Inflammatory macrophage treated with lipopolysaccharide for 1 hour (primary cell): ENCODE results near the gene EXD3.
A peak's percentile ranks its signal among the peaks of the same experiment; 100 is the strongest.

ENCODE experiments used
- DNase-seq, 2 donors: peaks; one replicate each; pipeline ENCODE4 v3.0.0-alpha.2; 2020 to 2022

Gene EXD3

DNA sequence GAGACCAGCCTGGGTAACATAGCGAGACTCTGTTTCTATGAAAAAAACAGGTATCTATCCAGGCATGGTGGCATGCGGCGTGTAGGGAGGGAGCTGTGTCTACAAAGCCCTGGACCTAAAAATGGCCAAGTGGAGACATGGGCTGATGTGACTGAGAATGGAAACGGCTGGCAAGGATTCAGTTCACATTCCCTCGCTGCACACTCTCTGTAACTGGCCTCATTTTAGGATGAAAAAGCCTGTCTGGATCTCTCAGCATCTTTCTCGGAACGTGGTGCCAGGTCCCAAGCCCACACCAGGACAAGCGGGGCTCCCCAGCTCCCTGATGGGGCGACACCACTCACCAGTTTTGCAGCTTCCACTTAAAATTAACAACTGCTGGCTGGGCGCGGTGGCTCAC is 13.4 kb downstream of the EXD3 start:
- no peak for DNase-seq

DNA sequence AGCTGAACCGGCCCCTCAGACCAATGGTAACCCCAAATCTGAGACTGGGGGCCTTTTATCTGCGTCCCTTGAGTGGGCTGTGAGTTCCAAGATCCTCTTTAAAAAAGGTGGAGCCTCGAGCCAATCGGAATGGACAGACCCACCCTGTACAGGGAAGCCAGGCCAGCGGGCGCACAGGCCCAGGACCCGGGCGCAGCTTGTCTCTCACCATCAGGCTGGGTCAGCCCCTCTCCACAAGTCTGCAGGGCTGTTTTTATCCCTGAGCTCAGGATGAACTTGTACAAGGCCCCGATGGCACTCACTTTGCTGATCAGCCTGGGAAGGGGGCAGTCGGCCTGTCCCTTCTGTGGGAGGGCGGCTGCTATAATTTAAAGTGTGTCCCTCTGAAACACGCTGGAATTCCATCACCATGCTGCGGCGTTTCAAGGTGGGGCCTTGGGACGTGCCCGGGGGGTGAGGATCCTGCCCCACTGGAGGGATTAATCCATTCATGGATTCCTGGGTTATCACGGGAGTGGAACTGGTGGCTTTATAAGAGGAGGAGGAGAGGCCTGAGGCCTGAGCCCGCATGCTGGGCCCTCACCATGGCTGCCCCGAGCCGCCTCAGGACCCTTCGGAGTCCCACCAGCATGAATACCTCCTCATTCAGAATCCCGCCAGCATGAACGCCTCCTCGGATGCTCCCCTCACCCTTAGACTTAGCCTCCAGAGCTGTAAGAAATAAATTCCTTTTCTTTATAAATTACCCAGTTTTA is 14.1 kb downstream of the EXD3 start:
- DNase-seq, result no peak

DNA sequence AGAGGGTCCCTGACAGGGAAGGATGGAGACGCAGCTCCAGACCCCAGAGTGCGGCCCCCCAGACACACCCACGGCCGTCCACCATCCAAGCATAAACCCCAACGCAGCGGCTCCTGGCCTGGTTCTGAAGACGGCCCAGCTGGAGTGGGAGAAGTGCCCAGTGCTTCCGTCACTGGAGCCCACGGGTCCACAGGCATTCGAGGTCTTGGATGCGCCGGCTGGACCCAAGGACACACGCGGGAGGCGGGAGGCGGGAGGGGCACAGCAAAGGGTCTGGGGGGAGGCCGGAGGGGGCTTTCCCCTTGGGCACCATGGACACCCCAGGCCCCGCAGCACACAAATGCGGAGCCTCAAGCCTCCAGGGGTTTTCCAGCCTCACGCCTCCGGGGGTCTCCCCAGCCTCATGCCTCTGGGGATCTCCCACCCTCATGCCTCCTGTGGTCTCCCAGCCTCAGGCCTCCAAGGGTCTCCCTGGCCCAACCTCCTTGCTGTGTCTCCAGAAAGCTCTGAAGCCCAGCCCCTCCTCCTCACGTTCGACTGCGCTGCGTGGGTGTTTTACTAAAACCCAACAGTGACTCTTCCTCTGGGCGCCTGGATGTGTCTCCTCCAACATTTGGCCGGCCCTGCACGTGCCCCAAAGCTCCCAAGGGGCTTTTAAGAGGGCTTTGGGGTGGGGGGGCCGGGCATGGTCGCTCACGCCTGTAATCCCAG is 15.2 kb downstream of the EXD3 start:
- DNase-seq, result no peak

DNA sequence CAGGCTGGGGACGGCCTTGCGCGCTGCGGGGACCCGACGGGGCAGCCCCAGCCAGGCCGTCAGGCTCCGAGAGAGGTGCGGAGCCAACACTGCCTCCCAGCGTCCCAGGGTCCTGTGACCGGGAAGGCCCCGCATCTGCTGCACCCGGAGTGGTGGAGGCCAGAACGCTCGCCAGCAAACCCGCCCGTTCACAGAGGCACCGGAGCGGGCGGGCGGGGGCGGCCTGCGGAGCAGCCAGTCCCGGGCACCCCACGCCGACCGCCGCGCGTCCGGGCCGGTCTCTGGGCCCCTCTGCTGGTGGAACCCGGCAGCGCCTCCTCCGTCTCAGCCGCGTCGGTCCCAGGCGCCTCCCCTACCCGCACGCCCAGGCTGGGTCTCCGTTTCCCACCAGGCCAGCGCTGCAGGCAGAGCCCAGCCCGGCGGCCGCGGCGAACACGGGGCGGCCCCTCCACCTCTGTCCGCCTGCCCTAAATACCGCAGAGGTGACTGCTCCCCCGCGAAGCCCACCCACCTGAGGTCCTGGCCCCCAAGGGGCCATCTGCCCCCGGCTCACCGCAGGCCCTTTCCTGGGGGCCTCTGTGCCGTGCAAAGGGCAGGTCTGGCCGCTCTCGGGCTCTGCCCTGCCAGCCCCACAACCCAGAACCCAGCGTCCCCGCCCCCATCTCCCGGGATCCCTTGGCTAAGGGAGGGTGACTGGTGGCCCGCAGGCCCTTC is 15.9 kb downstream of the EXD3 start:
- peak; percentile 33 to 67 for DNase-seq

DNA sequence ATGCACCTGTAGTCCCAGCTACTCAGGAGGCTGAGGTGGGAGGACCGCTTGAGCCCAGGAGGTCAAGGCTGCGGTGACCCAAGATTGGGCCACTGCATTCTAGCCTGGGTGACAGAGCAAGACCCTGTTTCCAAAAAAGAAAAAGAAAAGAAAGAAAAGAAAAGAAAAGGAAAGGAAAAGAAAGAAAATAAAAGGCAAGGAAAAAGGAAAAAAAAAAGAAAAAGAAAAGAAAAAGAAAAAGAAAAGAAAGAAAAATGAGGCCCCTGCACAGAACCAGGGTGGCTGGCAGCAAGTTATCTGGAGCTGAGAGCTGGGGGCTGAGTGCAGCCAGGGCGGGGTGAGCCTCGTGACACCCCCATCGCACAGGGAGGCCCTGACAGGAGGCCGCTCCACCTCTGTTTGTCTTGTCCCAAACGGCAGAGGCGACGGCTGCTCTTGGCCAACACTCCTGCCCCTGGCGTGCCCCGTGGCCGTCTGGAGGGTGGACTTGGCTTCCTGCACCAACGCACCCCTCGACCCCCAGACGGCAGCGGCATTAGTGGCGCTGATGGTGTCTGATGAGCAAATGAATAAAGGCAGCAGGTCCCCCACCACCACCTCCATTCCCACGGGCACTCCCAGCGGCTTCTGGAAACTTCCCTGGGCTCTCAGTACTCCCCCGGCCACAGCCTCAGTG is 16.7 kb downstream of the EXD3 start:
- DNase-seq, result no peak

DNA sequence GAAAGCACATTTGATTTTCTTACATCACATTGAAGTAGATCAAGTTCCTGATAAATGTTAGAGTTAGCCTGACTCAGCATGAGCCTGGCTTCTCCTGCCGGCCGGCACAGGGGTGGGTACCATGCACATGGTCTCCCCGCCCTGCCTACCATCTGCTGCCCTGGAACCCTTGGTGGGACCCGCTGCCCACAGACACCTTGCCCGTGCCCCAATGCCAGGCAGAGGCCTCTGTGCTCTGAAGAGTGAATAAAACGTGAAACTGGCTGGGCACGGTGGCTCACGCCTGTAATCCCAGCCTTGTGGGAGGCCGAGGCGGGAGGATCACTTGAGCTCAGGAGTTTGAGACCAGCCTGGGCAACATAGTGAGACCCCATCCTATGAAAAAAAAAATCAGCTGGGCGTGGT is 17.3 kb downstream of the EXD3 start:
- no peak for DNase-seq

DNA sequence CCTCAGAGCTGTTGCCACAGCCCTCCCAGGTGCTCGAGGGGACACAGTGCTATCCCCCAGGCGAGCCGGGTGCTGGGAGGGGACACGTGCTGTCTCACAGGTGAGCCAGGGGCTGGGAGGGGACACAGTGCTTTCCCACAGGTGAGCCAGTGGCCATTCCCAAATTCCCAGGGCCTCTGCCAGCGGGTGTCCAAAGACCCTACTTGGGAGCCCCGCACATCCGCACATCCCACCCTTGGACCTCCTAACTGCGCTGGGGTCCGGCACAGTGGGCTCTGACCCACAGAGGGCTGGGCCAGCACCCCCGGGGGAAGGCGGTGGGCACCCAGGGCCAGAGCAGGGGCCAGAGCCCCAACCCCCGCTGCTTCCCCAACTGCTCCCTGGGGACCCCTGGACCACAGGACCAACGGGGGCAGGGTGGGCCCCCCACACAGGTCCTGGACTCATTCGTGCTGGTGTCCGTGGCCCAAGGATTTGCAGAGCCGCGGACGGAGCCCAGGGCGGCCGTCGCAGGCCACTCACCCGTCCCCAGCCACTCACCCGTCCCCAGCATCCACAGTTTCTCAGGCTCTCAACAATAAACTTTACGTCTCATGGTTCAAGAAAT is 17.9 kb downstream of the EXD3 start:
- no peak for DNase-seq

DNA sequence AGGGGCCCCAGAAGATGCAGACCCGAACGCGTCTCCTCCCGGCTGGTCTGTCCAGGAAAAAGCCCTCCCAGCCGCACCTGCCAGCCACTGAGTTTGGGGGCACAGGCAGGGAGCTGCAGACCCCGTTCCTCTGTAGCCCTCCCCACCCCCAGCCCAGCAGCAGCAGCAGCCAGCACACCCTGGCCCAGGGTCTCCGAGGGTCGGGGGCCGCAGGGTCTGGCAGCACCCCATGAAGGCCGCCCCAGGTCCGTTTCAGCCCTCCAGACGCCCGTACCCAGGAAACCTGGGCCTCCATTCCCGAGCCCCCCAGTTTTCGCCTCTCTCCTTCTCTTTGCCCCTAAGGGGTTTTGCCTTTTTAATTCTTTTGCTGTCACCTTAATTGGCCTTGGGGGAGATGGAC is 19.7 kb downstream of the EXD3 start:
- DNase-seq, result no peak

DNA sequence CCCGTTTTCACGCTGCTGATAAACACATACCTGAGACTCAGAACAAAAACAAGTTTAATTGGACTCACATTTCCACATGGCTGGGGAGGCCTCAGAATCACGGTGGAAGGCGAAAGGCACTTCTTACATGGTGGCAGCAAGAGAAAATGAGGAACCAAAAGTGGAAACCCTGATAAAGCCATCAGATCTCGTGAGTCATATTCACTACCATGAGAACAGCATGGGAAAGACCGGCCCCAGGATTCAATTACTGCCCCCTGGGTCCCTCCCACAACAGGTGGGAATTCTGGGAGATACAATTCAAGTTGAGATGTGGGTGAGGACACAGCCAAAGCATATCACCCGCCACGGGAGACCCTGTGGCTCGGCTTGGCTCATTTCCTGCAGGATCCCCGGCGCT is 20.2 kb downstream of the EXD3 start:
- DNase-seq, result peak; percentile 34 to 38

DNA sequence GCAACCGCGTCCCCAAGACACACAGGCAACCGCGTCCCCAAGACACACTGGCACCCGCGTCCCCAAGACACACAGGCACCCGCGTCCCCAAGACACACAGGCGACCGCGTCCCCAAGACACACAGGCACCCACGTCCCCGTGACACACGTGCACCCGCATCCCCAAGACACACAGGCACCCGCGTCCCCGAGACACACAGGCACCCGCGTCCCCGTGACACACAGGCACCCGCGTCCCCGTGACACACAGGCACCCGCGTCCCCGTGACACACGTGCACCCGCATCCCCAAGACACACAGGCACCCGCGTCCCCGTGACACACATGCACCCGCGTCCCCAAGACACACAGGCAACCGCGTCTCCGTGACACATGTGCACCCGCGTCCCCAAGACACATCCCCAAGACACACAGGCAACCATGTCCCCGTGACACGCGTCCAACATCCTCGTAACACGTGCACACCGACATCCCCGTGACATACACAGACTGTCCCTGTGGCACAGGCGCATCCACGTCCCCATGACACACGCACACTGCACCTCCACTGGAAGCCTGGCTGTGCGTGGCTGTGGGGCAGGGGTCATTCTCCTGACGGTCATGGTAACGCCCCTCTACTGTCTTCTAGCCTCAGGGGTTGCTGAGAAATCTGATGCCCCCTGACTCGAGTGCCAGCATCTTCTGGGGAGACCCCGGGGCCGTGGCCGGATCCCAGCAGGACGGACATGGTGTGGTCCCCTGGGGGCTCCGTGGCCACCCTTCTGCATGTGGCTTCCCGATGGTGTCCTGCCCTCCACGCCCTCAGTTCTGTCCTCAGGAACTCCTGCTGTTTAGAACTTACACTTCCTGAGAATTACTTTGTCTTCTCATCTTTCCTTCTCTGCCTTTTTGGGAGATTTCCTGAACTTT is 24.1 kb downstream of the EXD3 start:
- DNase-seq, result no peak

DNA sequence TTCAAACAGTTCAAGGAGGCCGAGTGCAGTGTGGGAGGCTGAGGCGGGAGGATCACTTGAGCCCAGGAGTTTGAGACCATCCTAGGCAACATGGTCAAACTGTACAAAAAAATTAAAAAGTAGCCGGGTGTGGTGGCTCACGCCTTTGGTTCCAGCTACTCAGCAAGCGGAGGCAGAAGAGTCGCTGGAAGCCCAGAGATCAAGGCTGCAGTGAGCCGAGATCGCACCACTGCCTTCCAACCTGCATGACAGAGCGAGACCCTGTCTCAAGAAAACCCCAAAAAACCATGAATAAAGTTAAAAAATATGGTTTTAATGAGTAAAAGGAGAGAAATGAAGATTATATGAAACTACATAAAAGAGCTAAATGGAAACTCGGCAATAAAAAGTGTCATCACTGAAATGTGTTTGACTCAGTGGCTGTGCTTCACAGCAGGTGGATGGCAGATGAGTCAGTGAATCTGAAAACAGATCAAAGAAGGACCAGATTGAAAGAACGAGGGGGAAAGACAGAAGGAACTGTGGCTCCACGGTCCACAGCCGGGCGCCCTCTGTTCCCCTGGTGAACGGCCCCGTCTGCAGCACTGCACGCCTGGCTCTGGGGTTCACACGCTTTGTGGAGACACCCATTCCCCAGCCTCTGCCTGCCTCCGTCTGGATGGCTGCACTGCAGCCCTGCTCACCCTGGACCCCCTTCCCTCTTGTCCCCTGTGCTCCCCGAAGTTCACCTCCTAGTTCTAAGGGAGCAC is 25.1 kb downstream of the EXD3 start:
- no peak for DNase-seq

DNA sequence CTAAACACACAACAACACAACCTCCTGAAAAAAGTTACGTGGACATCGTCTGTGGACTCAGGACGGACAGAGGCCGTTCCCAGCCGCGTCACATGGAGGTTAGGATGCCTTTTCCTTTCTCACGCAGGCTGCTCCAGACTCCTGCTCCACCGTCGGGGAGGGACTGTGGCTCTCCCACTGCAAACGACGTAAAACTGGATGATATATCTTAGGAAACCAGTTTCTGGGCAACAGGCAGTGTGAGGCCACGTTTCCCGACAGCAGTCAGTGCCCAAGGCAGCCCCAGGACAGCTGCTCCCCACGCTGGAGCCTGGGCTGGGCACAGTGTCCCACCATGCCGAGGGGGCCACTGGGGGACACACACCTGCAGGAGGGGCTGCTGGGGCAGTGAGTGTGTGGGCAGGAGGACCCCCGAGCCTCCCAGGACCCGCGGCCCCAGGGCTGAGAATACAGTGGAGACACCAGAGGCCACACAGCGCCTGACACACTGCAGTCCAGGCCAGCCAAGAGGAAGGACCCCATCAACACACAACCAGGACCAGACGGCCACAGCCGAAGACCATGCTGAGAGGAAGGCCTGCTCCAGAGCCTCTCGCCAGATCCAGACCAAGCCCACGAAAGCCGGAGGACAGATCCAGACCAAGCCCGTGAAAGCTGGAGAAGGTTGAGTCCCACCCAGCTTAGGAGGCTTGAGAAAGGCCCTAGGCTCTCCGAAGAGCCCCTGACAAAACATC is 26.2 kb downstream of the EXD3 start:
- no peak for DNase-seq

DNA sequence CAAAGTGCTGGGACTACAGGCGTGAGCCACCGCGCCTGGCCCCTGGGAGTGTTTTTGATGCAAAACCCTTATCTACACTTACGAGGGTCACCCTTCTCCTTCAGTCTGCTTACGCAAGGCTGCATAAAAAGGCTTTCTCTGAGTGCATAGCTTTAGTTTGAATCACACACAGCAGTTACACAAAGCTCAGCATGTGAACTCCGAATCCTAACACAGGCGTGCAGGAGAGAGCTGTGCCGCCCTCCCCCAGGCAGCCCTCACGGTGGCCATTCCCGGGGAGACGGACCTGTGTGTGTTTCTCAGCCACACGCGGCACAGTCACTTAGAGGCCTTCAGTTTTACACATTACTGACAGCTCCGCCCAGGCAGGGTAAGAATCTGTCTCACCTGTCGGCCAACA is 26.7 kb downstream of the EXD3 start:
- DNase-seq, result no peak

DNA sequence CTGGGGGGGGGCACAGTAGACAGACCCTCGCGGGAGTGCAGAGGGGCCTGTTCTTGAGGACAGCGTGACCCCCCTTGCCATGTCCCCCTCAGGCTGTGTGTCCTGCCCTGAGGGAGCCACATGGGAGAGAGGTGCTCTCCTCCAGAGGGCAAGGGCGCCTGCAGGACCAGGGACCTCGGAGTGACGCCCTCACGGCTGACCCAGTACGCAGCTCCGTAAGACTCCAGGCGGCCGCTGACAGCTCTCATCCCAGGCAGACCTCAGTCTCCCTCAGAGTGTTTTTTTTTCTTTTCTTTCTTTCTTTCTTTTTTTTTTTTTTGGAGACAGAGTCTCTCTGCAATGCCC is 27.3 kb downstream of the EXD3 start:
- DNase-seq, result no peak

DNA sequence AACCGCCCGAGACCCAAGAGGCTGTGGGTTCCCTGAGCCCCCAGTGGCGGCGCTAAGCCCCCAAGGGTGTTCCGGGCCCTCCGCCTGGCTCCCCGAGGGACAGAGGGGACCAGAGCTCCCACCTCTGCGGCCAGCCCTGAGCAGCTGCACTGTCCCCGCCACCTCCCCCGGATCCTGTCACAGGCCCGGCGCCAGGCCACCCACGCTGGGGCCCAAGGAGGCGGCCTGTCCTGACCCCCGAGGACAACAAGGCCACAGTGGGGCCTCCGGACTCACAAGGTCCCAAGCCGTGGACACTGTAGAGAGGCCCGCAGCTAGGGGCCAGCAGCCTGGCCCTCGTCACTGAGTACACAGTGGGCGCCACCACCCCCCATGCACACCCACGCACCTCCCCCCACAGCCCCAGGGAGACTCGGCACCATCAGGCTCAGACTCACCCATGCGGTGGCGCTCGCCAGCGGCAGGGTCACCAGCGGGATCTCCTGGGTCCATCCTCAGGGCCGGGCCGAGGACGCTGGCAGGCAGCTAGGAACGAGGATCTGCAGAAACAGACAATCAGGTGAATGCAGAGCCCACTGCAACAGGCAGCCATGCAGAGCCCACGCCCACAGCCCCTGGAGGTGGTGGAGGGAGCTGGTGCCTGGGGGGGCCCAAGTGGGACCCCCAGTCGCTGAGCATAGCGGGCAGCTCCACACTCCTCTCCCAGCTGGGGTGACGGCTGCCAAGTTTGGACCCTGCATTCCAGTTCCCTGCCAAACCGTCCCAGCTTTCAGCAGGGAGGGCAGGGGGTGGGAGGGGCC is 27.9 kb downstream of the EXD3 start:
- DNase-seq, result no peak

DNA sequence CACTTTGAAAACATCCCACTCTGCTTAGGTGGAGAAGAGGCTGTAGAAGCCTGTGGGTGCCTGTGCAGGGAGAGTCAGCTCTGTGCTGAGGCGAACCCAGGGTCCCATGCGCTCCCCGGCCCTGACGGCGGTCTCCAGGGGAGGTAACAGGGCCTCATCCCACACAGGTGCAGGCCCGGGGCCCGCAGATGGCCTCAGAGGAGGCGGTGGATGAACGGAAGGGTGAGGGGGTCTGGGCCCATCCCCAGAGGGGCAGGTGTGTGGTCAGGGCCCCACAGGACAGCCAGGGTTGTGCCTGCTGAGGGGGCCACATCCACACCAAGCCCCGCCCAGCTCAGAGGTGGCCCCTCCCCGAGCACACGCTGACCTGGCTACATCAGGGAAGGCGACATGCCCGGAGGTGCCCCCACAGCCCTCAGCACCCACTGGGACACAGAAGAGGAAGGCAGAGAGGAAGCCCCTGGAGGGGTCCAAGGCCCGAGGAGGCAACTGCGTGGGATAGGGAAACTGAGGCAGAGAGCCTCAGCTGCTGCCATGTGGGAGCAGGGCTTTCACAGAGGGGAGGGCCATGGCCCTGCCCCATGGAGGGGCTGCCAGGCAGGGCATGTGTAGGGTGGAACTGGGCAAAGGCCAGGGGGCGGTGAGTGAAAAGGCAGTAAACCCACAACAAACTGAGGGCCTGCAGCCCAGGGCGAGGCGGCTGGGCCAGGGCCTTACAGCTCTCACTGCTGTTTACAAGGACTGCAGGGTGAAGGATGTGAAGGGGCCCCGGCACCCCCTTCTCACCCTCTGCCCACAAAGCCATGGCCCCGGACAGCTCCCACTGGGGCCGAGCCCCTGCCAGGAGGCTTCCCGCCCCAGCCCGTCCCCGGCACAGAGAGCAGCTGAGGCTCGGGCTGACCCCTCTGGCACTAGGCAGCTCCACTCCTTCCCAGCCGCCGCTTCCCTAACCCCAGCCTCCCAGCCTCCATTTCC is 29.5 kb downstream of the EXD3 start:
- DNase-seq, result no peak

DNA sequence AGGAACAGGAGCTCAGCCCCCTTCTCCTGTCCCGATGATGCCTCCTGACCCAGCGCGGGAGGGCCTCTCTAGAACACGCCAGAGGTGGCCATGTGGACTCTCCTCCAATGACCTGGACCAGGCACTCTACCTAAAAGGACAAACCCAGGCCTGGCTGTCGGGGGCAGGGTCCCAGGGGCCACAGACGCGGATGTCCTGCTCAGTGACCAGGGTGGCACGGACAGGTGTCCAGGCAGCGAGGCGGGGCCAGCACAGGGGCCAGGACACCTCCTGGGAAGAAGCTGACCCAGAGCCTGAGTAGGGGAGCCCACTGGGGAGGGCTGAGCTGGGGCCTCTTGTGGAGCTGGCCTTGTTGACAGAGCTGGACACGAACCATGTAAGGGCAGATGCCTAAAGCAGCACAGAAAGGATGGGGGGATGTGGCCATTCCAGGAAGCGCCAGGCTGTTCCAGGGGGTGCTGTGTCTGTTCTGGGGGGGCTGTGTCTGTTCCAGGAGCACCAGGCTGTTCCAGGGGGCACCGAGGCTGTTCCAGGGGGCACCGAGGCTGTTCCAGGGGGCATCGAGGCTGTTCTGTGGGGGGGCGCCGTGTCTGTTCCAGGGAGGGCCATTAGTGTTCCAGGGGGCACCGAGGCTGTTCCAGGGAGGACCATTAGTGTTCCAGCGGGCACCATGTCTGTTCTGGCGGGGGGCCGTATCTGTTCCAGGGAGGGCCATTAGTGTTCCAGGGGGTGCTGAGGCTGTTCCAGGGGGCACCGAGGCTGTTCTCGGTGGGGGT is 30.5 kb downstream of the EXD3 start:
- DNase-seq, result no peak

DNA sequence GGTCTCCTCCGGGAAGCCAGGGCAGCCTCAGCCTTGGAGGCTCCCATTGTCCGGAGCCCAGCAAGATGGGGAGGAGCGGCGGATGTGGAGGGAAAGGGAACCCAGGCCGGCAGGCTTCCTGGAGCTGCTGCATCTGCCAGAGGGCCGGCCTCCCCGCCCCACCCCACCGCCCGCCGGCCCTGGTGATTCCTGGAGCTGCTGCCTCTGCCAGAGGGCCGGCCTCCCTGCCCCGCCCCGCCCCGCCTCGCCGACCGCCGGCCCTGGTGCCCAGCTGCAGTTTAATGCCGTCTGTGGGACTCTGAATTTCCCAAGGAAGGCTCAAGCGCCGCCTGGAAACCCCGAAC is 31.6 kb downstream of the EXD3 start:
- DNase-seq, result no peak
